Inflammatory macrophage (primary cell): Measurements from ENCODE around the gene SLC17A2.

ENCODE experiments used
- DNase-seq, 2 donors: peaks; one replicate each; pipeline ENCODE4 v3.0.0-alpha.2; 2020 to 2022

SLC17A2 gene

DNA sequence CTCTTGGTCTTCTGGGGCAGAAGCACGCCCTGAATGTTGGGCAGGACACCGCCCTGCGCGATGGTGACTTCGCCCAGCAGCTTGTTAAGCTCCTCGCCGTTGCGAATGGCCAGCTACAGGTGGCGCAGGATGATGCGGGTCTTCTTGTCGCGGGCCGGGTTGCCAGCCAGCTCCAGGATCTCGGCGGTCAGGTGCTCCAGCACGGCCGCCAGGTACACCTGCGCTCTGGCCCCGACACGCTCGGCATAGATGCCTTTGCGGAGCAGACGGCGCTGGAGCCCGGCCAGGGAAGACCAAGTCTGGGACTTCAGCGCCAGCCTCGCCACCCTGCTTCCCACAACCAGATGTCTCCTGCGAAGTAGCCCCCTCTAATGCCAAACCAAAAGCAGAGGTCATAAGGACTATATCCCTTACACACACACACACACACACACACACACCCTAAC is 48.4 kb downstream of the SLC17A2 start:
- DNase-seq: peak in 1 of 2 donors; percentile 30

DNA sequence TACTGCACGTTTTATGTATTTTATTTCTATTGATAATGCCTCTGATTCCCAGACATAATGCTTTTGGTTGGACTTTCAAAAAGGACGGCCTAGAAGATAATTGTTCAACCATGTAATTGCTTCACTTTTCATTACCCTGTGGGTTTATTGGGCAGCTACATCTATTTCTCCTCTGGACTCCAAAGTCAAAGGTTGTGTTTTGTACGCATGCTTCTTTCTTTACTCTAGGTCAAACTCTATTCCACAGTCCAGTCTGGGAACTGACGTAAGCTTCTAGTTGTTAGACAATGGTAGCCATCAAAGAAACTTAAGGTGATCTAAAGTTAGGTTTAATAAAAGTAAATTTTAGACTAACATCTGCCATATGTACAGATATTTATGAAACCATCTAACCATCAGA is 49.9 kb downstream of the SLC17A2 start:
- no peak for DNase-seq

DNA sequence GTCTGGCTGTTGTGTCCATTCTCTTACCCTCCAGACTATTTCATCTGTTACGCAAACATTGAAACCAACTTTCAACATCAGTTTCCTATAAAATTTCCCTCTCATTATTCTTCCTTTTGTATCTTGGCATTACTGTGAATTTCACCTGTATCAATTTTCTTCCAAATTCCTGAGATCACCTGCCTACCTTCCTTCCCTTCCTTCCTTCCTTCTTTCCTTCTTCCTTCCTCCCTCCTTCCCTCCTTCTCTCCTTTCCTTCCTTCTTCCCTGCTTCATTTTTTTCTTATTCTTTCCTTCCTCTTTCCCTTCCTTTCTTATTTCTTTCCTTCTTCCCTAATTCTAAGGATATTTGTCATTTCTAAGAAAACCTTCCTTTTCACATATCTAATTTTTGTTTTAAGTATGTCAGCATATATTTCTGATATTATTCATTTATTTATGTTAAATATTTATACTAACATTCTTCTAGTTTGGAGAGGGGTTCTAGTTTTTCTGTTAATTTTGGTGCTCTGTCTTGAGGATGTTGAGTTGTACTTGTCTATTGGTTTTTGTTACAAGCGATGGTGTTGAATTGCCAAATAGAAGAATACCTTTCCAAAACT is 51.7 kb downstream of the SLC17A2 start:
- no peak for DNase-seq

DNA sequence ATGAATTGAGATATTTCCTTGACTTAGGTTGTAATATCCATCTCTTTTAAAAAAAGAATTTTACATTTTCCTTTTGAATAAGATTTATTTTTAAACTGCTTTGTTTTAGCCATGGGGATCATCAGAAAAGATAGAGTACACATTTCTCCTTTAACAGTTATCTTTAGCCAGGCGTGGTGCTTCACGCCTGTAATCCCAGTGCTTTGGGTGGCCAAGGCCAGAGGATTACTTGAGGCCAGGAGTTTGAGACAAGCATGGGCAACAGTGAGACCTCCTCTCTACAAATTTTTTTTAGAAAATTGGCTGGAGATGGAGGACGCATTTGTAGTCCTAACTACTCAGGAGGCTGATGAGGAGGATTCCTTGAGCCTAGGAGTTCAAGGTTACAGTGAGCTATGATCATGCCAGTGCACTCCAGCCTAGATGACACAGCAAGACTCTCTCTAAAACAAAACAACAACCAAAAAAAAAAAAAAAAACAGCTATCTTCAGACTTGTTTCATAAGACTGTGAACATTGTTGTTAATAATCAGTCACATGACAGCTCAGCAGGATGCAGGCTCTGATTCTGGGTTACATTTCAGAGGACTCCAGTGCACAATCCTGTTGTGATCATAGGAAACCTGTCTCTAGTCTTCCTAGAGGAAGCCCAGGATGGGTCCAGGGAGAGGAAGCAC is 54.4 kb downstream of the SLC17A2 start:
- peak; percentile 3 to 22 for DNase-seq

DNA sequence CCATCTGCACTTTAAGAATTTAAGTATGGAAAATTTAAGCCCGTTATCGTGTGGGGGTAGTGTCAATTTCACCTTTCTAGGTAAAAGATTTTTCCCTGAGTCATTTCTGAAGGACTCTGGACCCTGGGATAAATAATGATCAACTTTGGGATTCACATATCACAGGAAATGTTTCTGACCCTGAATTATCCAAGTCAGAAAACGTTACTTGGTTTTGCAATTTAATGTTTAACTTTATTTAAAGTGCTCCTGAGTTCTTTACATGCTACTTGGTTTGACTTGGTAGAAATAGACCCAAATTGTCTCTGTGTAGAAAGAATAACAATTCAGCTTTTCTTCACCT is 55.0 kb downstream of the SLC17A2 start:
- DNase-seq: no peak

DNA sequence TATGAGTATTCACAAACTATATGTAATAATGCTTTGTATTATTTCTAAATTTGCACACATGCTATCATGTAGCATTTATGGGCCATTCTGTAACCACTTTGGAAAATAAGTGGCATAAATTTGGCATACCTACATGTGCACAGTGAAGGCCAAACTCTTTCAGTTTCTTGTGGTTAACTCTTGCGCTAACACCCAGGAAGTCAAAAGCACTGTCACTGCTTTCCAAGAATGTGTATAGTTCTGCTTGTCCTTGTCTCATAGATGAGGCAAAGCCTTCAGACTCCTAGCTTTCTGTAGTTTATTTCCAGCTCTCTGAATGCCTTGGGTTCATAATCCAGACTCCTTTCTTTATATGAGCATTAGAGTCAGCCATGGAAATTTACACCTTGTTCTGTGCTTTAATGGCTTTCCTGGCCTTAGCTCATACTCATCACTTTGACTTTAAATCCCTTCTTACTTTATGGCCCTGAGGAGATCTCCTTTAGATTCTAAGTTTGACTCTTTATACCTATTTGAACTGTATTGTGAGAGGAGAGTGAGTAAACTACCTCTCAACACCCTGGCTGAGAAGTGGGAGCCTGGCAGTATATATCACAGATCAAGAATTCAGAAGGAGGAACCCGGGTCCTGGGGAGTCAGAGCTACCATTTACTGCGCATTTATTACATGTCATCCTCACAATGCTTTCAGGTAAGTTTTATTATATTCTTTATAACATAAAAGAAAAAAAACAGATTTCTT is 55.5 kb downstream of the SLC17A2 start:
- peak; percentile 53 to 60 for DNase-seq

DNA sequence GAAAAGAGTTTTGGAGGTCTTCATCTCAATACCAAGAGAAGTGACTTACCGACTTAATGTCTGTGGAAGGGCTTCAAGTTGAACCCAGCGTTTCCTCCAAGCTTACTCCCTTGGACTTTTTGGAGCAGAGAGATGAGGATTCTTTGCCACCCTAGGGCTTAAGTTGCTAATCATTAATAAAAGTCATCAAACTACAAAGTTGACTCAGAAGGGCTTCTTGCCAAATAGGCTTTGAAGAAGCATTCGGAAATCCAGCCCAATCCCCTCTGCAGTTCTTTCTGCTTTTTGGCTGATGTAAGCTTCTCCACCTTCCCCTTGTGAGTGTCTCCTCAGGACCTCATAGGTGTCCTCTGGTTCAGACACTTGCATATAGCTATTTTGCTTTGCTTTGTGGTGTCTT is 56.4 kb downstream of the SLC17A2 start, which contains the start of gene SLC17A3:
Gene SLC17A3 (minus strand): TSS at position 126 of the 400 bp plus-strand sequence. CDS start 5,856 bp downstream, outside the sequence.
- DNase-seq: no peak

DNA sequence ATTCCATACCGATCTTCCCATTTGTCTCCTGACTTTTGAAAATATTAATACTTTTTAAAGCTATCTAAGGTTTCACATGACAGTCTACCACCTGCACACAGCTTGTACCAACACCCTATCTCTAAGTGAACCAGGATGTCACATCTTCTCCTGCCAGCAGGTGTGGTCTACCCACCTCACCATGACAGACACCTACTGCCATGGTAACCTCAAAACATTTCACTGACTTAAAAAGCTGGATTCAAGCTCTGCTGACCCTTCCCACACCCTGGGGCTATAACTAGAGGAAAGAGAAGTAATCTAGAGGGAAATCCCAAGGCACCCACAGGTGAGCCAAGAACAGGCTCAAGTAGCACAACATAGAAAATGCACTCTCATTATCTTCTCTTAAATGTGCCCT is 57.7 kb downstream of the SLC17A2 start:
- DNase-seq: no peak

DNA sequence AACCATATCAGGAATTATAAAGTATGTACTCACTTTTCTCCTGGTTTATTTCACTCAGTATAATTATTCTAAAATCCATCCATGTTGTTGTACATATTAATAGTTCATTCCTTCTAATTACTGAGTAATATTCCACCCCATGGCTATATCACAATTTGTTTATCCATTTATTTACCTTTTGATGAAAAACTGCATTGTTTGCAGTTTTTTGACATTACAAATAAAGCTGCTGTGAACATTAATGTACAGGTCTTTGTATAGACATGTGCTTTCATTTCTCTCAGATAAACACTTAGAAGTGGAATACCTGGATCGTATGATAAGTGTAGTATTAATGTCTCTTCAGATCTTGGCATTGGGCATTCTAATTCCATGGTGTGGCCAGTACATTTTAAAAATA is 60.7 kb downstream of the SLC17A2 start:
- no peak for DNase-seq

DNA sequence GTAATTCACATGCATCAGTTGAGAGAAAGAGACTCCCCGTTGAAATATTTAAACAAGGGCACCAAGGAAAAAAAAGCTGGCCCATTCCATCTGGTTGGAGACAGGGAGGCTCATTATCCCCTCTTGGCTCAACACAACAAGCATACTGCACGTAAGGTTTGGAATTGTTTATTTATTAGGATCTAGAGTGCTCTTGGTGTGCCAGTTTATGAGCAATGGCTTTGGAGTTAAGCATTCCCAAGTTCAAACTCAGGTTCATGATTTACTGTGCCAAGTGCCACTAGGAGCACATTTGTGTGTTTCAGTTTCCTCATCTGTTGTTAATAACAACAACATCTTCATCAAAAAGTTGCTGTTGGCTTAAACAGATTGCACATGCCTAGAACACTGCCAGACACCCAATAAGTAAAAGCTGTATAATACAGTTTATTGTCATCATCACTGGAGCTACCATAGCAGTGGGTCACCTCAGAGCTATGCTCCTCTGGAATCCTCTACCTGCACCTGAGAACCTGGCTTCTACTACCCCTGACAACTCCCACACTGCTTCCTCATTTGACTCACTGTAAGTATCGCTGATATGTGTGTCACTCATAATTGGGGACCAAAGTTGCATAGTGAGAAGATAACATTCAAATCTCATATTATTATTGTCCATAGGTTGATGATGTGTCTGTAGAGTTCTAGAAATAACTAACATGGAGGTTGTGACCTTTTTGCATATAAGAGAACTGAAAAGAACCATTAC is 61.9 kb downstream of the SLC17A2 start:
- no peak for DNase-seq

DNA sequence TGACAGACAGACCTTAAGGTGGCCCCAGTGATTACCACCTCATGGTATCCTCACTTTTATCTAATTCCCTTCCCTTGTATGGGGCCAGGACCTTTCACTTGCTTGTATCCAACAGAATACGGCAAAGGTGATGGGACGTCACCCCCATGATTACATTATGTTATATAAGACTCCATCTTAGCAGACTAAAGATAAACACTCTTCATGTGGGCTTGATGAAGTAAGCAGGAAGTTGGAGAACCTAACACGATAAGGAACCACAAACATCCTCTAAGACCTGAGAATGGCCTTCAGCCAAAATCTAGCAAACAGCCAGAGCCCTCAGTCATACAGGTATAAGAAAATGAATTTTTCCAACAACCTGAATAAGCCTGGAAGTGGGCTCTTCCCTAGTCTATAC is 64.5 kb downstream of the SLC17A2 start:
- DNase-seq: no peak

DNA sequence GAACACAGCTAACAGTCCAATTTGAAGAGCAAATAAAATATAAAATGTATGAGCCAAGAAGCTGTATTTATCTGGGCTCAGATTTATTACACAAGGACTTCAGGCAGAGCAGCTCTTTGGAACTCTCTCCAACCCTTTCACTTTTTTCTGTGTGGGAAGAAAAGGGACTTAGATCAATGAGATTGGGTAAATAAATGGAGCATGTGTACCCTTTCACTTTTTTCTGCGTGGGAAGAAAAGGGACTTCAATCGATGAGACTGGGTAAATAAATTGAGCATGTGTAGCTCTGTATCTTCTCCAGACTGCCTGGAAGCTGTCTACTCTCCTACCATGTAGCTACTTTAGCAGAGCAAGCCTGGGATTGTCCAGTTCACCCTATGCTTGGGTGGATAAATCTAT is 67.1 kb downstream of the SLC17A2 start:
- DNase-seq: no peak
